GM12878 (cell line): ENCODE data around the gene GBA3. TPM values are rescaled to one million over a fixed set of nuclear protein-coding genes. Genes with fewer than 3 reads are reported as not detected.

Source experiments
- ATAC-seq: fragments of 200-7000 bp; cut with Tn5 transposase; 3 replicates; pipeline ENCODE4 v1.9.1; 2020; ENCODE audit warnings: mild to moderate bottlenecking, moderate library complexity
- BruUV-seq: library from RNA; stranded (reverse); fragments of 400-500 nt; replicated peaks from 2 replicates; lab custom pipeline; 2021; lab: Mats Ljungman, UMichigan
- CTCF ChIA-PET: fragments of 300-600 bp; sonication (Branson Sonifier 250); formaldehyde crosslinking; extraction: SDS; loops from one replicate; lab custom pipeline; 2021; ENCODE audit warnings: inconsistent platforms; lab: Yijun Ruan, JAX
- POLR2A ChIA-PET: fragments of 350-600 bp; formaldehyde crosslinking; extraction: SDS; loops from one replicate; lab custom pipeline; 2021; ENCODE audit warnings: inconsistent platforms; lab: Charles Lee
- RAD21 ChIA-PET: fragments of 300-600 bp; sonication (Branson Sonifier 250); formaldehyde crosslinking; loops from one replicate; lab custom pipeline; 2023; ENCODE audit warnings: antibody characterized with exemption; ENCODE audit not compliant: unreplicated experiment; lab: Charles Lee
- SMC1A ChIA-PET: fragments of 300-600 bp; sonication (Branson Sonifier 250); formaldehyde crosslinking; loops from one replicate; lab custom pipeline; 2023; ENCODE audit not compliant: unreplicated experiment, uncharacterized antibody; lab: Charles Lee
- DNase-seq: peaks from one replicate; pipeline ENCODE4 v3.0.0-alpha.2; 2011; ENCODE audit warnings: low read depth, low spot score
- FAIRE-seq: peaks from 3 replicates; lab custom pipeline; 2011; peaks lifted over from hg19 to GRCh38; lab: Jason Lieb, UNC
- H2AFZ ChIP-seq: 2 replicates; pipeline ENCODE4 v1.6.0; 2011; ENCODE audit warnings: low read depth, low read length, control low read depth; ENCODE audit not compliant: control insufficient read depth
- H3K27ac ChIP-seq: 2 replicates; pipeline ENCODE4 v1.5.1; 2011; ENCODE audit warnings: control low read depth; ENCODE audit not compliant: control insufficient read depth, insufficient read depth
- H3K27me3 ChIP-seq, 2 experiments: replicated peaks in 1 of 2; 2 replicates each; pipeline versions ENCODE4 v1.6.0 to v1.6.1; 2011; ENCODE audit warnings: low read length in 1 of 2; ENCODE audit not compliant: control insufficient read depth in 2 of 2, insufficient read depth in 2 of 2
- H3K36me3 ChIP-seq, 2 experiments: 2 replicates each; pipeline ENCODE4 v1.5.1; 2011; ENCODE audit warnings: low read length in 1 of 2; ENCODE audit not compliant: control insufficient read depth in 2 of 2, insufficient read depth in 2 of 2
- H3K4me1 ChIP-seq: 2 replicates; pipeline ENCODE4 v1.6.1; 2011; ENCODE audit warnings: mild to moderate bottlenecking, low read length, moderate library complexity, mixed read lengths; ENCODE audit not compliant: control insufficient read depth, insufficient read depth
- H3K4me2 ChIP-seq: 2 replicates; pipeline ENCODE4 v1.6.0; 2011; ENCODE audit warnings: control low read depth; ENCODE audit not compliant: control insufficient read depth, insufficient read depth
- H3K4me3 ChIP-seq: fragments of 200-600 bp; sonication (generic); 2 replicates; pipeline ENCODE4 v1.5.1; 2016
- H3K79me2 ChIP-seq: 2 replicates; pipeline ENCODE4 v1.6.0; 2011; ENCODE audit warnings: low read length; ENCODE audit not compliant: control insufficient read depth, insufficient read depth
- H3K9ac ChIP-seq: 2 replicates; pipeline ENCODE4 v1.8.0; 2011; ENCODE audit warnings: low read length, control low read depth, mixed read lengths; ENCODE audit not compliant: control insufficient read depth, insufficient read depth
- H3K9me3 ChIP-seq: replicated peaks from 3 replicates; pipeline ENCODE4 v1.5.1; 2011; ENCODE audit warnings: mild to moderate bottlenecking, low read length; ENCODE audit not compliant: control insufficient read depth, insufficient read depth
- H4K20me1 ChIP-seq: 2 replicates; pipeline ENCODE4 v1.6.0; 2011; ENCODE audit not compliant: control insufficient read depth, insufficient read depth
- HCFC1 ChIP-seq: fragments of 150-350 bp; IDR thresholded peaks from 2 replicates; pipeline ENCODE4 v1.6.1; 2014; ENCODE audit warnings: low read length
- HDAC6 ChIP-seq: fragments of 200-600 bp; sonication (generic); IDR thresholded peaks from one replicate; pipeline ENCODE4 v1.8.0; 2017; ENCODE audit warnings: antibody characterized with exemption; ENCODE audit not compliant: unreplicated experiment
- IRF4 ChIP-seq: IDR thresholded peaks from 2 replicates; pipeline ENCODE4 v1.6.1; 2011; ENCODE audit warnings: low read depth, low read length
- PML ChIP-seq: IDR thresholded peaks from 2 replicates; pipeline ENCODE4 v1.6.1; 2012; ENCODE audit warnings: low read length, inconsistent platforms
- RCOR1 ChIP-seq: conservative IDR thresholded peaks from 2 replicates; pipeline ENCODE4 v1.6.1; 2012; ENCODE audit warnings: low read depth, low read length, improper control_type of control experiment
- SREBF1 ChIP-seq: IDR thresholded peaks from 2 replicates; pipeline ENCODE4 v1.6.1; 2012; ENCODE audit warnings: mild to moderate bottlenecking, low read length
- STAT1 ChIP-seq: fragments of 450-650 bp; conservative IDR thresholded peaks from 2 replicates; pipeline ENCODE4 v1.6.1; 2014; ENCODE audit warnings: antibody characterized with exemption, mild to moderate bottlenecking
- ZBED1 ChIP-seq: IDR thresholded peaks from 2 replicates; pipeline ENCODE4 v1.6.1; 2016; ENCODE audit warnings: borderline replicate concordance
- WGBS: methylation state at CpG from one replicate; pipeline ENCODE4 v1.1.6; 2016; ENCODE audit warnings: low lambda C conversion rate; ENCODE audit not compliant: insufficient replicate concordance, insufficient coverage; ENCODE audit errors: missing lambda C conversion rate; 5-methylcytosine and 5-hydroxymethylcytosine counted together
- in situ Hi-C: fragments of 300-500 bp; cut with MboI; formaldehyde crosslinking; loops from 9 replicates; pipeline ENCODE4 v1.14.3; 2018; ENCODE audit warnings: mixed read lengths
- intact Hi-C: fragments of 100-400 bp; cut with micrococcal nuclease; formaldehyde crosslinking; loops from one replicate; pipeline ENCODE4 v1.14.2; 2022; ENCODE audit not compliant: unreplicated experiment
- polyA plus RNA-seq, 11 experiments: library from polyadenylated mRNA; depleted of rRNA in 4 of 11; unstranded in 6 of 11; stranded (reverse) in 5 of 11; fragments of >200 nt; fragmentation: Nextera tagmentation in 4 of 11; fragmentation: Illumina TruSeq in 1 of 11; extraction: Ambion mirVana in 4 of 11; extraction: Trizol in 1 of 11; gene quantifications; 1 replicate in 1 of 11; 2 replicates in 10 of 11; pipeline versions ENCODE4 v1.2.1 to v1.2.3, GENCODE V29; 2011 to 2016; ENCODE audit warnings: inconsistent platforms in 2 of 11, missing spikeins in 2 of 11, low read depth in 1 of 11
- total RNA-seq, 4 experiments: library from RNA; depleted of rRNA in 3 of 4; stranded (reverse); fragments of >200 nt in 3 of 4; fragmentation: Illumina TruSeq in 1 of 4; extraction: Trizol in 1 of 4; gene quantifications; 2 replicates each; pipeline versions ENCODE4 v1.2.1 to v1.2.3, GENCODE V29; 2013 to 2021
- TF ChIP-seq, protein P1 (sequence below): IDR thresholded peaks from 2 replicates; pipeline ENCODE4 v1.6.1; 2012; ENCODE audit warnings: low read depth, low read length, improper control_type of control experiment
- TF ChIP-seq, protein P2 (sequence below): IDR thresholded peaks from 2 replicates; pipeline ENCODE4 v1.6.1; 2012; ENCODE audit warnings: low read depth, low read length, improper control_type of control experiment
- TF ChIP-seq, protein P3 (sequence below): fragments of 450-650 bp; formaldehyde crosslinking; IDR thresholded peaks from 2 replicates; pipeline ENCODE4 v1.5.0; 2022; ENCODE audit warnings: mild to moderate bottlenecking, missing genetic modification characterization
- TF ChIP-seq, protein P4 (sequence below): IDR thresholded peaks from 2 replicates; pipeline ENCODE4 v1.6.1; 2011; ENCODE audit warnings: low read depth, mild to moderate bottlenecking, low read length, moderate library complexity, borderline replicate concordance; ENCODE audit errors: extremely low read depth
- TF ChIP-seq, protein P5 (sequence below): fragments of 450-650 bp; formaldehyde crosslinking; IDR thresholded peaks from 2 replicates; pipeline ENCODE4 v1.4.0; 2020; ENCODE audit warnings: mild to moderate bottlenecking, moderate library complexity

Gene GBA3
- total and polyA plus RNA-seq, 10 of the 15 experiments (the other 5 are each of a cell fraction or from before 2014, with no cell fraction given), result 0.10 to 7.2 (median 0.27) TPM

DNA sequence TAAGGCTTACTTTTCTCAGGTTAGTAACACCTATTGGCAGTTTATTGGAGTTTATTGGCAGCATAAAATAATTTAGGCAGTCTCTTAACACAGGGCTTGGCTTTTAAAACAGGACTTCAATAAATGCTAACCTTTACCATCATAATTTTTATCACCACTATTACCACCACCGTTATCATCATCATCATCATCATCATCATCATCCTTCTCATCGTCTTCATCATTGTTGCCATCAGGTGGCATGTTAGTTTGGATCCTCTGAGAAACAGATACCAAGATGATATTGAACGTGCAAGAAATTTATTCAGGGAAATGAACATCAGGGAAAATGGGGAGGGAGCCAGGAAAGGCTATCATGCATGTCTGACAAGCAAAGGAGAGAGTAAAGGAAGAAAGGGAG lies 16.2 kb downstream of the GBA3 start:
- intact Hi-C loops (loop anchor here (10.0 kb wide), 1 partner anchor 584 kb away; no protein-coding TSS in a partner anchor), in situ Hi-C loops (no loop called here)
- Histone ChIP-seq H3K9me3 (no peaks in the 10 kb centered on the region), H3K9ac (no peak overlapping the region), H3K79me2 (no peaks in the 10 kb centered on the region), H3K27ac (no peak overlapping the region), H2AFZ (no peak overlapping the region), H3K4me3 (no peak overlapping the region), H3K4me2 (no peak overlapping the region), H3K4me1 (no peaks in the 10 kb centered on the region), H3K27me3 (no peaks in the 10 kb centered on the region; a peak in 1 of 4 replicates), H3K36me3 (no peaks in the 10 kb centered on the region), H4K20me1 (no peaks in the 10 kb centered on the region)
- CTCF ChIA-PET, result no interaction called here
- TF ChIP-seq, protein P1, sequence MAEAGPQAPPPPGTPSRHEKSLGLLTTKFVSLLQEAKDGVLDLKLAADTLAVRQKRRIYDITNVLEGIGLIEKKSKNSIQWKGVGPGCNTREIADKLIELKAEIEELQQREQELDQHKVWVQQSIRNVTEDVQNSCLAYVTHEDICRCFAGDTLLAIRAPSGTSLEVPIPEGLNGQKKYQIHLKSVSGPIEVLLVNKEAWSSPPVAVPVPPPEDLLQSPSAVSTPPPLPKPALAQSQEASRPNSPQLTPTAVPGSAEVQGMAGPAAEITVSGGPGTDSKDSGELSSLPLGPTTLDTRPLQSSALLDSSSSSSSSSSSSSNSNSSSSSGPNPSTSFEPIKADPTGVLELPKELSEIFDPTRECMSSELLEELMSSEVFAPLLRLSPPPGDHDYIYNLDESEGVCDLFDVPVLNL, result no peak
- TF ChIP-seq, protein P2, sequence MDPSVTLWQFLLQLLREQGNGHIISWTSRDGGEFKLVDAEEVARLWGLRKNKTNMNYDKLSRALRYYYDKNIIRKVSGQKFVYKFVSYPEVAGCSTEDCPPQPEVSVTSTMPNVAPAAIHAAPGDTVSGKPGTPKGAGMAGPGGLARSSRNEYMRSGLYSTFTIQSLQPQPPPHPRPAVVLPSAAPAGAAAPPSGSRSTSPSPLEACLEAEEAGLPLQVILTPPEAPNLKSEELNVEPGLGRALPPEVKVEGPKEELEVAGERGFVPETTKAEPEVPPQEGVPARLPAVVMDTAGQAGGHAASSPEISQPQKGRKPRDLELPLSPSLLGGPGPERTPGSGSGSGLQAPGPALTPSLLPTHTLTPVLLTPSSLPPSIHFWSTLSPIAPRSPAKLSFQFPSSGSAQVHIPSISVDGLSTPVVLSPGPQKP, result no peak
- no peak for TF ChIP-seq HCFC1
- TF ChIP-seq, protein P3, sequence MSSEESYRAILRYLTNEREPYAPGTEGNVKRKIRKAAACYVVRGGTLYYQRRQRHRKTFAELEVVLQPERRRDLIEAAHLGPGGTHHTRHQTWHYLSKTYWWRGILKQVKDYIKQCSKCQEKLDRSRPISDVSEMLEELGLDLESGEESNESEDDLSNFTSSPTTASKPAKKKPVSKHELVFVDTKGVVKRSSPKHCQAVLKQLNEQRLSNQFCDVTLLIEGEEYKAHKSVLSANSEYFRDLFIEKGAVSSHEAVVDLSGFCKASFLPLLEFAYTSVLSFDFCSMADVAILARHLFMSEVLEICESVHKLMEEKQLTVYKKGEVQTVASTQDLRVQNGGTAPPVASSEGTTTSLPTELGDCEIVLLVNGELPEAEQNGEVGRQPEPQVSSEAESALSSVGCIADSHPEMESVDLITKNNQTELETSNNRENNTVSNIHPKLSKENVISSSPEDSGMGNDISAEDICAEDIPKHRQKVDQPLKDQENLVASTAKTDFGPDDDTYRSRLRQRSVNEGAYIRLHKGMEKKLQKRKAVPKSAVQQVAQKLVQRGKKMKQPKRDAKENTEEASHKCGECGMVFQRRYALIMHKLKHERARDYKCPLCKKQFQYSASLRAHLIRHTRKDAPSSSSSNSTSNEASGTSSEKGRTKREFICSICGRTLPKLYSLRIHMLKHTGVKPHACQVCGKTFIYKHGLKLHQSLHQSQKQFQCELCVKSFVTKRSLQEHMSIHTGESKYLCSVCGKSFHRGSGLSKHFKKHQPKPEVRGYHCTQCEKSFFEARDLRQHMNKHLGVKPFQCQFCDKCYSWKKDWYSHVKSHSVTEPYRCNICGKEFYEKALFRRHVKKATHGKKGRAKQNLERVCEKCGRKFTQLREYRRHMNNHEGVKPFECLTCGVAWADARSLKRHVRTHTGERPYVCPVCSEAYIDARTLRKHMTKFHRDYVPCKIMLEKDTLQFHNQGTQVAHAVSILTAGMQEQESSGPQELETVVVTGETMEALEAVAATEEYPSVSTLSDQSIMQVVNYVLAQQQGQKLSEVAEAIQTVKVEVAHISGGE, result no peak
- TF ChIP-seq IRF4, result no peak
- TF ChIP-seq, protein P4, sequence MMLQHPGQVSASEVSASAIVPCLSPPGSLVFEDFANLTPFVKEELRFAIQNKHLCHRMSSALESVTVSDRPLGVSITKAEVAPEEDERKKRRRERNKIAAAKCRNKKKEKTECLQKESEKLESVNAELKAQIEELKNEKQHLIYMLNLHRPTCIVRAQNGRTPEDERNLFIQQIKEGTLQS, result no peak
- TF ChIP-seq STAT1, result no peak
- TF ChIP-seq PML, result no peak
- TF ChIP-seq, protein P5, sequence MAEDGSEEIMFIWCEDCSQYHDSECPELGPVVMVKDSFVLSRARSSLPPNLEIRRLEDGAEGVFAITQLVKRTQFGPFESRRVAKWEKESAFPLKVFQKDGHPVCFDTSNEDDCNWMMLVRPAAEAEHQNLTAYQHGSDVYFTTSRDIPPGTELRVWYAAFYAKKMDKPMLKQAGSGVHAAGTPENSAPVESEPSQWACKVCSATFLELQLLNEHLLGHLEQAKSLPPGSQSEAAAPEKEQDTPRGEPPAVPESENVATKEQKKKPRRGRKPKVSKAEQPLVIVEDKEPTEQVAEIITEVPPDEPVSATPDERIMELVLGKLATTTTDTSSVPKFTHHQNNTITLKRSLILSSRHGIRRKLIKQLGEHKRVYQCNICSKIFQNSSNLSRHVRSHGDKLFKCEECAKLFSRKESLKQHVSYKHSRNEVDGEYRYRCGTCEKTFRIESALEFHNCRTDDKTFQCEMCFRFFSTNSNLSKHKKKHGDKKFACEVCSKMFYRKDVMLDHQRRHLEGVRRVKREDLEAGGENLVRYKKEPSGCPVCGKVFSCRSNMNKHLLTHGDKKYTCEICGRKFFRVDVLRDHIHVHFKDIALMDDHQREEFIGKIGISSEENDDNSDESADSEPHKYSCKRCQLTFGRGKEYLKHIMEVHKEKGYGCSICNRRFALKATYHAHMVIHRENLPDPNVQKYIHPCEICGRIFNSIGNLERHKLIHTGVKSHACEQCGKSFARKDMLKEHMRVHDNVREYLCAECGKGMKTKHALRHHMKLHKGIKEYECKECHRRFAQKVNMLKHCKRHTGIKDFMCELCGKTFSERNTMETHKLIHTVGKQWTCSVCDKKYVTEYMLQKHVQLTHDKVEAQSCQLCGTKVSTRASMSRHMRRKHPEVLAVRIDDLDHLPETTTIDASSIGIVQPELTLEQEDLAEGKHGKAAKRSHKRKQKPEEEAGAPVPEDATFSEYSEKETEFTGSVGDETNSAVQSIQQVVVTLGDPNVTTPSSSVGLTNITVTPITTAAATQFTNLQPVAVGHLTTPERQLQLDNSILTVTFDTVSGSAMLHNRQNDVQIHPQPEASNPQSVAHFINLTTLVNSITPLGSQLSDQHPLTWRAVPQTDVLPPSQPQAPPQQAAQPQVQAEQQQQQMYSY (CRISPR knock-in tag), result no peak
- no peak for TF ChIP-seq SREBF1
- TF ChIP-seq ZBED1, result no peak
- no peak for TF ChIP-seq RCOR1
- no peak for TF ChIP-seq HDAC6
- BruUV-seq, result no TSS peak
- SMC1A ChIA-PET, result interaction anchor here (0.6 to 4.6 kb wide), 7 partner anchors 21 to 183 kb away, joined by 3 to 29 read pairs (median 3); no protein-coding TSS in a partner anchor
- 14% methylated on average over 3 of the region's 3 CpGs for WGBS
- RAD21 ChIA-PET, result interaction anchor here (1.3 to 2.5 kb wide), 3 partner anchors 16 to 34 kb away, joined by 5 to 7 read pairs (median 6); partner anchors contain the start of gene GBA3
- DNase-seq, result no peak
- ATAC-seq, result no peak
- FAIRE-seq, result no peak
- POLR2A ChIA-PET, result interaction anchor here (0.8 to 1.7 kb wide), 3 partner anchors 24 to 31 kb away, joined by 4 to 6 read pairs (median 5); no protein-coding TSS in a partner anchor
